GM15510 (cell line): ENCODE results near the gene SSR1.

Experiments
- POLR2A ChIP-seq: IDR thresholded peaks from 3 replicates; pipeline ENCODE4 v1.6.1; 2011; ENCODE audit warnings: borderline replicate concordance; ENCODE audit not compliant: insufficient read length; ENCODE audit errors: extremely low read depth

The SSR1 gene

GRCh38 chr6:7261032-7261841 is 51.8 kb downstream of the SSR1 start:
- no peak for TF ChIP-seq POLR2A

DNA sequence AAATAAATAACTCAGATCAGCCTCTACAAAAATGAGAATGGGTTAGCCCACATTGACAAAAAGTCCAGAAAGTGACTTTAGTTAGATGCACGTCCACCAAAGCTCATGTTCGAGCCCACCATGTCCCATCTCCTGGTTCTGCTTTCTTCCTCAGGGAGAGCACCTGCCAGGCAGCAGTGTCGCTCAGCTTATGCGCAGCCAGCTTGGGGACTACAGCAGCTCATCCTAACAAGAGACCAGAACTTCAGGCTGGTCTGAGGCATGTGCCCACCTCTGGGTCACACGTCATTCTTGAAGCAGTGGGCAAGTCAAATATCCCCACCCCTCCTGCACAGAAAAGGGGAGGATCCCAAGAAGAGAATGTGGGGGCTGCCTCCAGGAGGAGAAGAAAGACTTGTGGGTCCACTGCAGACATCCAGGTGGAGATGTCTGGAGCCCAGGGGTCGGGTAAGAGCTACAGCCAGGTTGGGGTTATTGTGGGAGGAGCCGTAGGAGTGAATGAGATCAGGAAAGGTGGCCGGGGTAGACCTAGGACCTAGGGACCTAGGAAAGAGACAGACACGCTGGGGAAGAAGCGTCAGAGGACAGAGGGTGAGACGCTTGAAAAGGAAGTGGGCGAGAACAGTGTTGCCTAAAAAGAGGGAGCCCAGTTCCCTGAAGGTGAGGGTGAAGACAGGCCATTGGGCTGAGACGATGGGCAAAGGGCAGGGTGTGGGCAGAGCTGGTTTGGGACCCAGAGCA is 52.5 kb downstream of the SSR1 start:
- no peak for TF ChIP-seq POLR2A

- TF ChIP-seq POLR2A, result no peak
Measured at GRCh38 chr6:7258231-7258763, 54.7 kb downstream of the SSR1 start.

DNA sequence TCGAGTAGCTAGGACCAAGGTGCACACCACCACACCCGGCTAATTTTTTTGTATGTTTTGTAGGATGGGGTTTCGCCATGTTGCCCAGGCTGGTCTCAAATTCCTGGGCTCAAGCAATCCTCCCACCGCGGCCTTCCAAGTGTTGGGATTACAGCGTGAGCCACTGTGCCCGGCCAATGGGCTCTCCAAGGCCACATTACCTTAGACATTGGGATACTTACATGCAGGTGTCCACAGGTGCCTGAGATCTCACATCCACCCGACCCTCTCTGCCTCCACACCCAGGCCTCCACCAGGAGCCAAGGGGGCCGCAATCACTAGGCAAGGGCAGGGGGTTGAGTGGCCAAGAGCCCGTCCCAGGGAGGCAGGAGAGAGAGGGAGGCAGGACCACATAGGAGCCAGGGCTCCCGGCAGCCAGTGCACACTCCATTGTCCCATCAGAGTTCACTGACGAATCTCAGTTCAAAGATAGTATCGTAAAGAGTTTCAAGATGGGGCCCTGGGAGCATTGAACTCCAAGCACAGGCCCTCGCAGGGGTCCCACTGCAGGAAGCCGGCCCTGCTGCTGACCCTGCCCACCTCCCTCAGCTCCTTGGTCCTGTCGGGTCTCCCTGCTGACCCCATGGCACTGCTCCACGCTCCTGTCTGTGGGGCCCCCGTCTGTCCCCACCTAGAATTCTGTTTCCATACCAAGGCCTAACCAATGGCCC is 55.3 kb downstream of the SSR1 start:
- TF ChIP-seq POLR2A, result no peak

DNA sequence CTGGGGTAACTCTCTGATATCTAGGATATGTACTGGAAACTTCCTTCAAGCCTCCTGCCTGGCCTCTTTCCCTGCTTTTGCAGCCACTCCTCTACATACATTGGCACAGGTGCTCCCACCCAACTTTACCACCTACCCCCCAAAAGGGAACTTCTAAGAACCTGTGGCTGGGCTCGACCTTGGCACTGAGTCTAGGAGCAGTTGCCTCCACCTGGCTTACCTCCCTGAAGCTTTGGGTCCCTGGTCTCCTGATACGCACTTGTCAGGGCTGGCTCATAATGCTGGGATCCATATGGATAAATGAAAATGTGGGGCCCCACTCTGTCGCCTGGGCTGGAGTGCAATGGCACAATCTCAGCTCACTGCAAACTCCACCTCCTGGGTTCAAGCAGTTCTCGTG is 56.2 kb downstream of the SSR1 start:
- no peak for TF ChIP-seq POLR2A

DNA sequence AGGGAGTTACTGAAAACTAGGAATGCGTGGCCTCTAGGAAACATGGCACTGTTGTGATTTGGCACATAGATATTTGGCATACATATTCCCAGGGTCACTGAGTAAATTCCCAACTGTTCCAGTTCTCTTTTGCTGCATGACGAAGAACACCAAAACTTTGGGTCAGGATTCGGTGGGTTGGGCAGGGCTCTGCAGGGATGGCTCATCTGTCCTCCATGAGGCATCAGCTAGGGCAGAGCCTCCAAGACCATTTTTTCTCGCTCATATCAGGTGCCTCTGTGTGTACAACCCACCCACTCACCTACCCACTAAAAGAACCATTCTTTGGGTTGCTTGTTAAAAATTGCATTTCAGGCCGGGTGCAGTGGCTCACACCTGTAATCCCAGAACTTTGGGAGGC is 57.1 kb downstream of the SSR1 start:
- no peak for TF ChIP-seq POLR2A

DNA sequence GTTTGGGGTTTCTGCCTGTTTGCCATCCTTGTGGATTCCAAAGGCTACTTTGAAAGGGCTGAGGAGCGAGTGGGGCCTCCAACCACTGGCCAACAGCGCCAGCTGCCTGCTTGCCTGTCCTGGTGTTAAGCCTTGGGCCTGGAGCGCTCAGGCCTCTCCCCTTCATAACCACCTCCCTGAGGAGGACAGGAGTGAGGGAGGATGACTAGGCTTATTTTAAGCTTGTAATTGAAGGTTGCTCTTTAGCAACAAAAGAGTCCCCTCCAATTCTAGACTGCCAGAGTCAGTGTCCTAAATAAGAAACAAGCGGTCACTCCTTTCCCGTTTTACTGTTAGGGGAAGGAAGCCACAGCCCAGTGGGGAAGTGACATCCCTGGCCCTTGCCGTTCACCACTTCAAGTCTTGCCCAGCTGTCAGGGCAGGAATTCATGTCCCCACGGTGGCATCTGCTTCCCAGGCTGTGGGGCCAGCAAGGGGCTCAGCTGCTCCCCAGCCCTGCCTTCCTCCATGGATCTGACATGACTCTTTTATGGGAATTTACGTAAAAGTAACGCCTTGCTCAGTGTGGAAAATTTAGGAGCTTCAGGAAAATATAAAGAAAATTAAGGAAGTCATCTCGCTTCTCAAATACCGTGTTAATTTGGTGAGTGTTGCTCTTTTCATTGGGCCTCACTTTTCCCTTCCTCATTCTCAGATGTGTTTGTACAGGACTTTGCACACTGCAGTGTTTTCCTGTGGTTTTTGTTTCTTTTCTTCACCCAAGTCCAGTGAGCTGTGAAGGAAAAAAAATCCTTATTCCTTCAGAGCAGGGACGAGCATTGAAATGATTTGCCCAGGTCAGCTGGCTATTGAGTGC is 57.8 kb downstream of the SSR1 start:
- TF ChIP-seq POLR2A, result no peak

GRCh38 chr6:7252390-7252789 is 60.6 kb downstream of the SSR1 start:
- TF ChIP-seq POLR2A, result no peak

DNA sequence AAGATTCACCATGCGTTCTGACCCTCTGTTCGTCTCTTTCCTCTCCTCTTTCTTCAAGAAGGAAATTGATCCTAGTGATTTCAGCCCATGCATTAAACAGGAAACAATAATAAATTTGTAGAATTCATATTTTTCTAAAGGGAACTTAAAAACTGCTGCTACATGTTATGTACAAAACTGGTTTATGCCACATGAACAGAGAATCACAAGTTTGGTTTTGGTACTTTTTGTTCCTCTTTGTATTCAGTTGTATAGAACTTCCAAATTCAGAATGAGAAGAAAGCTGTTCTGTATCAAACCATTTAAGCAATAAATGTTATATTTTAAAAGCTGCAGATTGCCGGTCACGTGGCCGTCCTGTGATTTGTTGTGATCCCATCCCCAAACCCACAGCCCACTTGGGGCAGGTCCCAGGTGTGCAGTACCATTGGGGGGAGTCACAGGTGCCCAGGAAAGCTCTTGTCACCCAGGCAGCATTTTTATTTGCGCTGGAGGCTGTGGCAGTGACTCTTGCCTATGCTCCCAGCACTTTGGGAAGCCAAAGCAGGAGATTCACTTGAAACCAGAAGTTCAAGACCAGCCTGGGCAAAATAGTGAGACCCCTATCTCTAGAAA is 61.2 kb downstream of the SSR1 start:
- no peak for TF ChIP-seq POLR2A

DNA sequence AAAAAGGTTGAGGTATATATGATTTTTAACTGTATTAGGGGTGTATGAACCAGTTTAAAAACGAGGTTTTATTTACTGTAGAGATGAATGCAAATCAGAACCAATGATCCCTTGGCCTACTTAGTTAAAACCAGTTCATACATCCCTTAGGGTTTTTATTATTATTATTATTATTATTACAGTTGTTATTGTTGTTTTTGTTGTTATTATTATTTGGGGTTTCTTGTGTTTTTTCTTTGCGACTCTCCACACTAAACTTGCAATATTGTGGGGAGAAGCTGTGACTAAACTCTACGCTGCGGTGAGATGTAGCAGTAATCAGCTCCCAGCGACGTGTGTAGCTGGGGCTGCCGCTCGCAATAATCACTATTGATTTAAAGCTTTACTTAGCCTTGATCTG is 62.2 kb downstream of the SSR1 start:
- TF ChIP-seq POLR2A, result no peak

DNA sequence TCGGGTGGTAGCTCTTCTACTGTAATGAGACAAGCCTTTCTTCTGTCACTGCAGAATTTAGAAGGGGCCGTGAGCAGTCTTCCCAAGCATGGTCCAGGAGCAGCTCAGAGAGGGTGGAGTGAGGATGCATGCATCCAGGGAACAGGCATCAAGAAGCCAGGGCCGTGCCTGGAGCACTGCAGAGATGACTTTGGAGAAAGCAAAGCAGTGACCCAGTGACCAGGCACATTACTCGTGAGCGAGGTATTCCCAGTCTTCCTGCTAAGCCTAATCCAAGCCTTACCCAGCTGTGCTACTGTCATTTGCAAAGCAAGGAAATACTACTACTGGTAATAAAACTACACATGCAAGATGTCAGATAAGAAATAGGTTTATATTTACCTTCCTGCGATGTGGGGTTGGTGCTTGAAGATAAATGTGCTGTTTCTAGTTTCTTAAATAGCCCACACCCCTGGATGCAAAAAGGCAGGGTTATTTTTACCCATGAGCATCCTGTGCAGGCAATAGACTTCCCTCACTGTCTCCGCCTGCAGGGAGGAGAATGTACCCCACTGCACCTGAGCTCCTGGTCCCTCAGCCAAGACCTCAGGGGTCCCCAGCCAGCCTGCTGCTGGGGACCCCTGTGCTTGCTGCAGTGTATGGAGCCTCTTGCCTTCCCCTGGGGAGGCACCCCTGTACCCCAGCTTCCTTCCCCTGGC is 62.9 kb downstream of the SSR1 start:
- no peak for TF ChIP-seq POLR2A

DNA sequence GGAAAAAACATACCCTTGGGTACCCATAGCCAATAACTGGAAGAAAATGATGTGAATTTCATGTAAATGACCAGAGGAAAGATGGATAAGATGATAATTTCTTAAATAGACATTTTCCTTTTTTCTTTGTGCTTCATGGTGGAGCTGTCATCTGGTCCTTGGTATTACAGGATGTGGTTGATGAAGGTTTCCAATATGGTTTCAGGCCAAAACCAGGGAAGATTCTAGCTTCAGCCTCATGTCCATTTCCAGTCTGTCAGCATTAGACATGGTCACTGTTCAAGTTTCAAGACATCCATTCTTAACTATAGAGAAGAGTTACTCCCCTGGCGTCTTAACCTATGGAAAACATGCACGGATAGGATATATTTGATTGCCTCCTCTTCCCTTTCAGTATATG is 63.6 kb downstream of the SSR1 start:
- no peak for TF ChIP-seq POLR2A

- TF ChIP-seq POLR2A, result no peak
Measured at GRCh38 chr6:7247828-7248227, 65.2 kb downstream of the SSR1 start.

GRCh38 chr6:7247179-7247456 is 65.9 kb downstream of the SSR1 start:
- no peak for TF ChIP-seq POLR2A

DNA sequence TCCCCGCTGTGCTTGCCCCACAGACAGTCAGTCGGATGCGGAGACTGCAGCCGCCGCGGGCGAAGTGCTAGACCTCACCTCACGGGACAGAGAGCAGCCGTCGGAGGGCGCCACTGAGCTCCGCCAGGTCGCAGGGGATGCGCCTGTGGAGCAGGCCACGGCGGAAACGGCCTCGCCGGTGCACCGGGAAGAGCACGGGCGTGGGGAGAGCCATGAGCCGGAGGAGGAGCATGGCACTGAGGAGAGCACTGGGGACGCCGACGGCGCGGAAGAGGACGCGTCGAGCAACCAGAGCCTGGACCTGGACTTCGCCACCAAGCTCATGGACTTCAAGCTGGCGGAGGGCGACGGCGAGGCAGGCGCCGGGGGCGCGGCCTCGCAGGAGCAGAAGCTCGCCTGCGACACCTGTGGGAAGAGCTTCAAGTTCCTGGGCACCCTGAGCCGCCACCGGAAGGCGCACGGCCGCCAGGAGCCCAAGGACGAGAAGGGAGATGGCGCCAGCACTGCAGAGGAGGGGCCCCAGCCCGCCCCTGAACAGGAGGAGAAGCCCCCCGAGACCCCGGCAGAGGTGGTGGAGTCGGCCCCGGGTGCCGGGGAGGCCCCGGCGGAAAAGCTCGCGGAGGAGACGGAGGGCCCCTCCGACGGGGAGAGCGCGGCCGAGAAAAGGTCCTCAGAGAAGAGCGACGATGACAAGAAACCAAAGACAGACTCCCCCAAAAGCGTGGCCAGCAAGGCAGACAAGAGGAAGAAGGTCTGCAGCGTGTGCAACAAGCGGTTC is 66.4 kb downstream of the SSR1 start:
- TF ChIP-seq POLR2A, result no peak
